Measurements from ENCODE around the gene SLC24A4. TPM values are rescaled to one million over a fixed set of nuclear protein-coding genes. Genes with fewer than 3 reads are reported as not detected.

SLC24A4 gene
- total and polyA plus RNA-seq, 4 donors, result 0.47 to 2.4 (median 1.0) TPM

DNA sequence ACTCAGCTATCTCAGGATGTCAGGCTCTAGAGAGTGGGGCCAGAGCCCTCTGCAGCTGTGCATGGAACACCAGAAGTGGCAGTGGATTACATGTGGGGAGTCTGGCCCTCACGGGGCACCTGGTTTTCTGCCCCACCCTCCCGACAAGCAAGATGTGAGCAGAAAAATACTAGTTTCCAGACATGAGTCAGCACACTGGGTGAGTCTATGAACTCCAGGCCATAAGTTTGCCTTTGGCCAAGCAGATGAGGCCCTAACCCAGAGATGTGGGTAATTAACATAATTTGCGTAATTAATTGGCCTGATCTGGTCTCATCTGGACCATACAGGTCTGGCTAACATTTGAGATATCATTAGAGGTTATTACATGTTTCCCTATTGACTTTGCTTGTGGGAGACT is 37.7 kb upstream of the SLC24A4 start:
- H3K4me1 ChIP-seq (ENCODE audit: control insufficient read depth in 5 of 5, insufficient read depth in 5 of 5, low read length in 5 of 5), result no peaks in the 10 kb centered on the region
- H3K27me3 ChIP-seq (ENCODE audit: control insufficient read depth in 3 of 3, insufficient read depth in 3 of 3, low read length in 2 of 3), result peaks cover 0 to 3% (median 0%) of the 10 kb centered on the region in 3 donors
- no peak overlapping the region for H3K27ac ChIP-seq (ENCODE audit: low read depth in 1 of 2, low read length in 1 of 2)
- no peak overlapping the region for H3K9ac ChIP-seq (ENCODE audit: insufficient read depth in 1 of 2, low read length in 2 of 2)
- ATAC-seq (ENCODE audit: insufficient read depth, low FRiP score) (no peak), DNase-seq (no peak)
- TF ChIP-seq, protein P1, sequence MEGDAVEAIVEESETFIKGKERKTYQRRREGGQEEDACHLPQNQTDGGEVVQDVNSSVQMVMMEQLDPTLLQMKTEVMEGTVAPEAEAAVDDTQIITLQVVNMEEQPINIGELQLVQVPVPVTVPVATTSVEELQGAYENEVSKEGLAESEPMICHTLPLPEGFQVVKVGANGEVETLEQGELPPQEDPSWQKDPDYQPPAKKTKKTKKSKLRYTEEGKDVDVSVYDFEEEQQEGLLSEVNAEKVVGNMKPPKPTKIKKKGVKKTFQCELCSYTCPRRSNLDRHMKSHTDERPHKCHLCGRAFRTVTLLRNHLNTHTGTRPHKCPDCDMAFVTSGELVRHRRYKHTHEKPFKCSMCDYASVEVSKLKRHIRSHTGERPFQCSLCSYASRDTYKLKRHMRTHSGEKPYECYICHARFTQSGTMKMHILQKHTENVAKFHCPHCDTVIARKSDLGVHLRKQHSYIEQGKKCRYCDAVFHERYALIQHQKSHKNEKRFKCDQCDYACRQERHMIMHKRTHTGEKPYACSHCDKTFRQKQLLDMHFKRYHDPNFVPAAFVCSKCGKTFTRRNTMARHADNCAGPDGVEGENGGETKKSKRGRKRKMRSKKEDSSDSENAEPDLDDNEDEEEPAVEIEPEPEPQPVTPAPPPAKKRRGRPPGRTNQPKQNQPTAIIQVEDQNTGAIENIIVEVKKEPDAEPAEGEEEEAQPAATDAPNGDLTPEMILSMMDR (IDR thresholded peaks at IDR 0.05; ENCODE audit: control extremely low read depth, extremely low read depth), result no peak
- H3K4me3 ChIP-seq, result no peak overlapping the region
- peaks cover 0 to 2% (median 0%) of the 10 kb centered on the region in 4 donors for H3K9me3 ChIP-seq (ENCODE audit: control insufficient read depth in 4 of 4, insufficient read depth in 3 of 4, low read length in 3 of 4)
- no peaks in the 10 kb centered on the region for H3K36me3 ChIP-seq (ENCODE audit: control insufficient read depth in 4 of 4, insufficient read depth in 4 of 4, low read length in 4 of 4)
- 92 to 96% methylated on average over 3 of the region's 3 CpGs for WGBS, 2 donors

DNA sequence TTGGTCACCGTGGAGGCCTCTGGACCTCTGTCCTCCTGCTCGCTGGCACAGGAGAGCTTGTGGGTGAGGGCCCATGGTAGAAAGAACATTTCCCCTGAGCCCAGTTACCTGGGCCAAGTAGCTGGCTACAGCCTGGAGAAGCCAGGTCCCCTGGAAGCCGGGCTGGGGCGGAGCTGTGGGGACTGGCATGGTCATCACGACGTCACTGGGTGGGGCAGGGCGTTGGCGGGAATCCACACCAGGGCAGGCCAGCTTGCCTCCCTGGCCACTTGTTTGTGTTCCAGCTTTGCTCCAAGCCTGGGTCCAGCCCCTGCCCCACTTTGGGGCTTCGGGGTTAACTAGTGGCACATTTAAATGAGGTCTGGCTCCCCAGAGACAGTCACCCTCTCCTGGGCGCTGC is 35.0 kb upstream of the SLC24A4 start:
- WGBS, 2 donors, result 86 to 90% methylated on average over 10 of the region's 10 CpGs
- Histone ChIP-seq H3K36me3 (ENCODE audit: control insufficient read depth in 4 of 4, insufficient read depth in 4 of 4, low read length in 4 of 4) (no peaks in the 10 kb centered on the region), H3K27me3 (ENCODE audit: control insufficient read depth in 3 of 3, insufficient read depth in 3 of 3, low read length in 2 of 3) (peaks cover 0 to 3% (median 0%) of the 10 kb centered on the region in 3 donors), H3K9ac (ENCODE audit: insufficient read depth in 1 of 2, low read length in 2 of 2) (no peak overlapping the region), H3K4me3 (no peak overlapping the region), H3K9me3 (ENCODE audit: control insufficient read depth in 4 of 4, insufficient read depth in 3 of 4, low read length in 3 of 4) (peaks cover 0 to 2% (median 0%) of the 10 kb centered on the region in 4 donors), H3K4me1 (ENCODE audit: control insufficient read depth in 5 of 5, insufficient read depth in 5 of 5, low read length in 5 of 5) (no peaks in the 10 kb centered on the region), H3K27ac (ENCODE audit: low read depth in 1 of 2, low read length in 1 of 2) (no peak overlapping the region)
- ATAC-seq (ENCODE audit: insufficient read depth, low FRiP score) (no peak), DNase-seq (no peak)
- TF ChIP-seq, protein P1 (IDR thresholded peaks at IDR 0.05; ENCODE audit: control extremely low read depth, extremely low read depth), result no peak

DNA sequence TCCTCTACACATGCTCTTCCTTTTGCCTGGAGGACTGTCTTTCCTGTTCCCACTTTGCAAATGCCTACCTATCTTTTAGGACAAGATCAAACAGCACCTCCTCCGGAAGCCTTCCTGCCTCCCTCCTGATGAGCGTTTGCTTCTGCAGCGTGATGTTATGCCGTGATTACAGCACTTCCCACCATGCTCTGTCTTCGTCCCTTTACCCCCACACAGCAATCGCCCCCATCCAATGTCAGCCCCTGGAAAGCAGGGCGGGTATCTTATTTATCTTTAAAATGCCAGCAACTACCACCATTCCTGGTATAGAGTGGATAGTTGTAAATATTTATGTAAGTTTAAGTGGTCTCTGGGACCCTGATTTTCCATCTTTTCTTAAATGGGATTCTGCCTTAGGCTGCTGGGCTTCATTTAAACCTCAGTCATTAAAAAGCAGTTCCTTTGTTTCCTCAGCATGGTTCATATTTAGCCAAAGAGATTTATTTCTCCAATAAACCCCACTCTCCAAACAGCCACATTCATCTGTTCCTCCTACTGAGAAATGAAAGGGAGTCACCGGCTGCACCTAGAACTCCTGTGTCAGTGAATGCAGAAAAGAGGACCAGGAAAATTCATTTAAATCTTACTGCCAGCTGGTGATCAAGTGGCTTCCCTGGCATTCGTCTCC is 33.8 kb upstream of the SLC24A4 start:
- Histone ChIP-seq H3K9ac (ENCODE audit: insufficient read depth in 1 of 2, low read length in 2 of 2) (no peak overlapping the region), H3K4me1 (ENCODE audit: control insufficient read depth in 5 of 5, insufficient read depth in 5 of 5, low read length in 5 of 5) (no peaks in the 10 kb centered on the region), H3K27ac (ENCODE audit: low read depth in 1 of 2, low read length in 1 of 2) (no peak overlapping the region), H3K9me3 (ENCODE audit: control insufficient read depth in 4 of 4, insufficient read depth in 3 of 4, low read length in 3 of 4) (peaks cover 0 to 2% (median 0%) of the 10 kb centered on the region in 4 donors), H3K36me3 (ENCODE audit: control insufficient read depth in 4 of 4, insufficient read depth in 4 of 4, low read length in 4 of 4) (no peaks in the 10 kb centered on the region), H3K4me3 (no peak overlapping the region), H3K27me3 (ENCODE audit: control insufficient read depth in 3 of 3, insufficient read depth in 3 of 3, low read length in 2 of 3) (peaks cover 0 to 3% (median 0%) of the 10 kb centered on the region in 3 donors)
- ATAC-seq (ENCODE audit: insufficient read depth, low FRiP score) (no peak), DNase-seq (no peak)
- TF ChIP-seq, protein P1 (IDR thresholded peaks at IDR 0.05; ENCODE audit: control extremely low read depth, extremely low read depth), result no peak
- WGBS, 2 donors, result 55 to 69% methylated on average over 9 of the region's 9 CpGs

Measured in lung (tissue), 12 donors.